MM.1S (cell line): ENCODE results near the gene FGFR2.

Experiments used
- EZH2 ChIP-seq: fragments of 300-600 bp; sonication (generic); optimal IDR thresholded peaks from 2 replicates; pipeline ENCODE3; 2017; ENCODE audit warnings: low read depth, mild to moderate bottlenecking, antibody characterized with exemption, low read length, mixed read lengths
- TF ChIP-seq, protein P1 (sequence below): fragments of 300-600 bp; sonication (generic); IDR thresholded peaks from 2 replicates; pipeline ENCODE4 v1.5.1; 2016; ENCODE audit warnings: antibody characterized with exemption, low read length, mixed read lengths

DNA sequence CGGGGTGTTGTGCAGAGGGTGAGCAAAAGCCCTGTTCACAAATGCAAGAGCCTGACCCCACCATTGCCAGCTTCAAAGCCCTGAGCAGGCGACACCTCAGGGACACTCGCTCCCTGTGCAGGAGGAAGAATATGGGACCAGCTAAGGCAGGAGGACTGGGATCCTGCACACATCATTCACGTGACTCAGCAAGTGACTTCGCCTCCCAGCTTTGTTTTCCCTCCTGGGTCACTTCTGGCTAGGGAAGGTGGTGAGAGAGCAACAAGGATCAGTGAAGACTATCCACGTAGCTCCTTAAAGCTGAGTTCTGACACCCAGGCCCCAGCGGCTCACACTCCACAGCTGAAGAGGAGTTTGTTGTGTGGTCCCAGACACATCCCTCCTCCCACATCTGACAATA is 164.3 kb downstream of the FGFR2 start:
- no peak for TF ChIP-seq EZH2
- TF ChIP-seq, protein P1, sequence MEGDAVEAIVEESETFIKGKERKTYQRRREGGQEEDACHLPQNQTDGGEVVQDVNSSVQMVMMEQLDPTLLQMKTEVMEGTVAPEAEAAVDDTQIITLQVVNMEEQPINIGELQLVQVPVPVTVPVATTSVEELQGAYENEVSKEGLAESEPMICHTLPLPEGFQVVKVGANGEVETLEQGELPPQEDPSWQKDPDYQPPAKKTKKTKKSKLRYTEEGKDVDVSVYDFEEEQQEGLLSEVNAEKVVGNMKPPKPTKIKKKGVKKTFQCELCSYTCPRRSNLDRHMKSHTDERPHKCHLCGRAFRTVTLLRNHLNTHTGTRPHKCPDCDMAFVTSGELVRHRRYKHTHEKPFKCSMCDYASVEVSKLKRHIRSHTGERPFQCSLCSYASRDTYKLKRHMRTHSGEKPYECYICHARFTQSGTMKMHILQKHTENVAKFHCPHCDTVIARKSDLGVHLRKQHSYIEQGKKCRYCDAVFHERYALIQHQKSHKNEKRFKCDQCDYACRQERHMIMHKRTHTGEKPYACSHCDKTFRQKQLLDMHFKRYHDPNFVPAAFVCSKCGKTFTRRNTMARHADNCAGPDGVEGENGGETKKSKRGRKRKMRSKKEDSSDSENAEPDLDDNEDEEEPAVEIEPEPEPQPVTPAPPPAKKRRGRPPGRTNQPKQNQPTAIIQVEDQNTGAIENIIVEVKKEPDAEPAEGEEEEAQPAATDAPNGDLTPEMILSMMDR = no peak
